ENCODE data around the gene AP3B1.

- TF ChIP-seq, protein P1, sequence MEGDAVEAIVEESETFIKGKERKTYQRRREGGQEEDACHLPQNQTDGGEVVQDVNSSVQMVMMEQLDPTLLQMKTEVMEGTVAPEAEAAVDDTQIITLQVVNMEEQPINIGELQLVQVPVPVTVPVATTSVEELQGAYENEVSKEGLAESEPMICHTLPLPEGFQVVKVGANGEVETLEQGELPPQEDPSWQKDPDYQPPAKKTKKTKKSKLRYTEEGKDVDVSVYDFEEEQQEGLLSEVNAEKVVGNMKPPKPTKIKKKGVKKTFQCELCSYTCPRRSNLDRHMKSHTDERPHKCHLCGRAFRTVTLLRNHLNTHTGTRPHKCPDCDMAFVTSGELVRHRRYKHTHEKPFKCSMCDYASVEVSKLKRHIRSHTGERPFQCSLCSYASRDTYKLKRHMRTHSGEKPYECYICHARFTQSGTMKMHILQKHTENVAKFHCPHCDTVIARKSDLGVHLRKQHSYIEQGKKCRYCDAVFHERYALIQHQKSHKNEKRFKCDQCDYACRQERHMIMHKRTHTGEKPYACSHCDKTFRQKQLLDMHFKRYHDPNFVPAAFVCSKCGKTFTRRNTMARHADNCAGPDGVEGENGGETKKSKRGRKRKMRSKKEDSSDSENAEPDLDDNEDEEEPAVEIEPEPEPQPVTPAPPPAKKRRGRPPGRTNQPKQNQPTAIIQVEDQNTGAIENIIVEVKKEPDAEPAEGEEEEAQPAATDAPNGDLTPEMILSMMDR (IDR thresholded peaks at IDR 0.05; ENCODE audit: insufficient read depth, low read length, poor library complexity, severe bottlenecking), result no peak
- TF ChIP-seq EZH2phosphoT487 (conservative IDR thresholded peaks at IDR 0.05; ENCODE audit: low read length), result no peak
Measured at GRCh38 chr5:78025540-78025939, 269.0 kb downstream of the AP3B1 start.

All from SU-DHL-6 (cell line).